ENCODE results near the gene PLCH1.

- no peak for TF ChIP-seq PATZ1 (CRISPR knock-in tag; IDR thresholded peaks at IDR 0.05; ENCODE audit: borderline replicate concordance)
- no peak for TF ChIP-seq RARB (CRISPR knock-in tag; IDR thresholded peaks at IDR 0.05)
- TF ChIP-seq SNAI2 (CRISPR knock-in tag; IDR thresholded peaks at IDR 0.05): no peak
- no peak for TF ChIP-seq CREB5 (CRISPR knock-in tag; IDR thresholded peaks at IDR 0.05; ENCODE audit: low read depth)
- no peak for TF ChIP-seq ZNF8 (CRISPR knock-in tag; IDR thresholded peaks at IDR 0.05)
- no peak for TF ChIP-seq ZFP30 (CRISPR knock-in tag; IDR thresholded peaks at IDR 0.05)
- no peak for TF ChIP-seq CSDC2 (CRISPR knock-in tag; IDR thresholded peaks at IDR 0.05)
- TF ChIP-seq ZFP3 (CRISPR knock-in tag; IDR thresholded peaks at IDR 0.05): no peak
- no peak for TF ChIP-seq ARNTL (CRISPR knock-in tag; IDR thresholded peaks at IDR 0.05; ENCODE audit: borderline replicate concordance, low read depth)
- TF ChIP-seq ZNF565 (CRISPR knock-in tag; conservative IDR thresholded peaks at IDR 0.05; ENCODE audit: low read depth): no peak
- TF ChIP-seq OSR1 (CRISPR knock-in tag; IDR thresholded peaks at IDR 0.05): no peak
Observed at GRCh38 chr3:155587581-155587980, 157.3 kb downstream of the PLCH1 start.
